ENCODE measurements around the gene PFAS. TPM values are rescaled to one million over a fixed set of nuclear protein-coding genes. Genes with fewer than 3 reads are reported as not detected.

Gene PFAS
- total and polyA plus RNA-seq, 2 of the 8 experiments (the other 6 are each of a cell fraction or from before 2014, with no cell fraction given) = 88.4 to 248 TPM

DNA sequence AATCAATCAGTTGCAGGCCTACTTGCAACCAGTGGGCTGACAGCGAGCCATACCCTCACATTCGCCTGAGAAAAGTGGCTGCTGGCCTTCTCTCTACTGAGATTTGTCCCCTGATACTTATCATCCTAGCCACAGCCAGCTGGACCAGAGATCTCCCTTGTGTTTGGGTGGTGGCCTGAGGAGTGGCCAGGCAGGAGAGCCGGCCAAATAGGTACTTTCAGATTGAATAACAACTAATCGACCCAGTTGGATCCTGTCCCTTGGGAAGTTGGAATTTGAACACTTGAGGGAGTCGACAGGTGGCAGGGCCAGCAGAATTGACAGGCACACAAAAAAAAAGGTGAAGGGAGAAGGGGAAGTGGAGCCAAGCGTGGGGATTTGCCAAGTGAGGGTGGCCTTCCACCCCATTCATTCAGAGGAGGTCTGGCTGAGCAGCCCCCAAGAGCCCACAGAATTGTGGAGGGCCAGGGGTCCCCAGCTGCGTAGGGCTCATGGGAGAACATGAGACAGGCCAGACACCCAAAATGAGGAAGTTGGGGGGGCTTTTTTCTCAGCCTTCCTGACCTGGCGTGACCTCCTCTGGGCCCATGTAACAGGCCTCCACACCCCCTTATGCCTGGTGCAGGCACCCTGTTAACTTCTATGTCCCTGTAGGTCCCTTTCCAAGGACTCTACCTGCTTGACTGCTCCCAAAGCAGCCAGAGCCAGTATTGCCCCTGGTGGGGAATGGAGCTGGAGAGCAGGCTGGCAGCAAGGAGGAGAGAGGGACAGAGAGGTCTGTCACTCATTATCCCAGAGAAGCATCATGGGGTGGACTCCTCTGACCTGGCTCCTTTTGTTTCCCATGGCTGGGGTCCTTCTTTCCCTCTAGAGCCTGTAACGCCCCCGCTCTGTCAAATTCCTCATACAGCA is 36.4 kb downstream of the PFAS start:
- WGBS, 2 experiments (ENCODE audit: extremely low coverage in 1 of 2, insufficient coverage in 1 of 2, insufficient read length in 1 of 2, insufficient replicate concordance in 2 of 2, low coverage in 1 of 2, low lambda C conversion rate in 2 of 2, missing lambda C conversion rate in 1 of 2) = 84% methylated on average over 9 of the region's 10 CpGs; no CpG with 5 or more reads in 1 of the 2 experiments
- Histone ChIP-seq H3K4ac (replicated peaks; ENCODE audit: insufficient read length, low read depth, low read length) (no peak overlapping the region), H2BK15ac (ENCODE audit: low read length) (no peak overlapping the region), H3K14ac (ENCODE audit: insufficient read length) (no peak overlapping the region), H3K18ac (ENCODE audit: extremely low read depth, low read length) (no peak overlapping the region; the same call in 1 of the 2 replicates), H2BK120ac (replicated peaks; ENCODE audit: low read depth, low read length) (no peak overlapping the region), H2AFZ (ENCODE audit: low read length) (no peak overlapping the region), H3K4me2 (ENCODE audit: insufficient read depth in 1 of 2, low read depth in 2 of 2, low read length in 2 of 2) (no peak overlapping the region), H3K79me1 (ENCODE audit: low read depth, low read length) (no peaks in the 10 kb centered on the region), H3K56ac (replicated peaks; ENCODE audit: insufficient read length, low read depth, low read length) (no peak overlapping the region), H3K4me1 (replicated peaks in 1 of 4; ENCODE audit: control insufficient read depth in 3 of 4, insufficient read depth in 4 of 4, low read length in 3 of 4) (peaks cover 0 to 8% (median 5%) of the 10 kb centered on the region in 4 experiments; a peak in 4 of 7 replicates), H2BK5ac (ENCODE audit: low read depth, low read length) (no peak overlapping the region), H2AK5ac (ENCODE audit: low read depth, low read length) (no peak overlapping the region), H3K79me2 (ENCODE audit: control insufficient read depth in 1 of 2, insufficient read depth in 2 of 2, low read length in 2 of 2) (no peaks in the 10 kb centered on the region), H3K27ac (ENCODE audit: low read depth, low read length) (no peak overlapping the region), H4K8ac (ENCODE audit: extremely low read depth, insufficient read depth, low read length) (peak overlapping the region; percentile 6; the same call in 1 of the 2 replicates), H3K23ac (ENCODE audit: insufficient read length) (no peak overlapping the region), H4K5ac (ENCODE audit: insufficient read length, low read depth, low read length) (no peak overlapping the region), H4K20me1 (replicated peaks in 1 of 2; ENCODE audit: control insufficient read depth in 1 of 2, insufficient read depth in 2 of 2, low read length in 2 of 2) (no peaks in the 10 kb centered on the region), H3K9ac (replicated peaks in 1 of 4; ENCODE audit: extremely low read depth in 1 of 4, low read depth in 3 of 4, low read length in 3 of 4) (no peak overlapping the region; a peak in 1 of 7 replicates), H3K9me3 (ENCODE audit: insufficient read depth in 2 of 2, low read depth in 1 of 2, low read length in 1 of 2) (no peaks in the 10 kb centered on the region), H3K23me2 (ENCODE audit: low read depth, low read length) (peaks cover 7% of the 10 kb centered on the region; the same call in 1 of the 2 replicates), H3K36me3 (ENCODE audit: control insufficient read depth in 2 of 4, insufficient read depth in 4 of 4, low read length in 3 of 4) (no peaks in the 10 kb centered on the region), H2BK12ac (ENCODE audit: low read depth, low read length) (no peak overlapping the region), H2BK20ac (ENCODE audit: low read length) (no peak overlapping the region), H4K91ac (replicated peaks; ENCODE audit: insufficient read length, low read length) (no peak overlapping the region), H3K4me3 (ENCODE audit: extremely low read depth in 1 of 4, insufficient read depth in 2 of 4, low read depth in 3 of 4, low read length in 4 of 4) (no peak overlapping the region), H3K27me3 (replicated peaks in 1 of 4; ENCODE audit: control insufficient read depth in 3 of 4, extremely low read depth in 1 of 4, insufficient read depth in 3 of 4, low read length in 3 of 4) (no peaks in the 10 kb centered on the region)
- ChIA-PET POLR2A (ENCODE audit: partially characterized antibody) (interaction anchor here (1.4 to 66.3 kb wide), 4 partner anchors 9 to 43 kb away, joined by 3 to 1521 read pairs (median 64); partner anchors contain the start of genes CTC1, PFAS and SLC25A35), CTCF (ENCODE audit: partially characterized antibody) (interaction anchor here (0.7 to 1.2 kb wide), 3 partner anchors 14 to 41 kb away, joined by 3 to 4 read pairs (median 4); no protein-coding TSS in a partner anchor)
- DNase-seq (ENCODE audit: low read depth in 1 of 2, low spot score in 2 of 2) (no peak), FAIRE-seq (no peak)
- no peak for TF ChIP-seq E2F6 (IDR thresholded peaks at IDR 0.05)
